ENCODE results near the gene NAT14. TPM values are rescaled to one million over a fixed set of nuclear protein-coding genes. Genes with fewer than 3 reads are reported as not detected.

NAT14 gene
- total and polyA plus RNA-seq, 2 of the 8 experiments (the other 6 are each of a cell fraction or from before 2014, with no cell fraction given) = 47.1 to 71.2 TPM

- H2BK12ac ChIP-seq (ENCODE audit: low read depth, low read length) = no peak overlapping the region
- POLR2A ChIA-PET (ENCODE audit: partially characterized antibody) = interaction anchor here (0.6 to 4.9 kb wide), 4 partner anchors 9 to 20 kb away, joined by 3 to 27 read pairs (median 3); no protein-coding TSS in a partner anchor
- H2AK5ac ChIP-seq (ENCODE audit: low read depth, low read length) = no peak overlapping the region; the same call in 1 of the 2 replicates
- H2BK20ac ChIP-seq (ENCODE audit: low read length) = peak overlapping the region; percentile 48; the same call in 1 of the 2 replicates
- H4K91ac ChIP-seq (replicated peaks; ENCODE audit: insufficient read length, low read length) = peak overlapping the region; percentile 91
- peak overlapping the region; percentile 60; the same call in 1 of the 2 replicates for H3K18ac ChIP-seq (ENCODE audit: extremely low read depth, low read length)
- no peak overlapping the region for H3K27ac ChIP-seq (ENCODE audit: low read depth, low read length)
- H3K23me2 ChIP-seq (ENCODE audit: low read depth, low read length) = peaks cover 10% of the 10 kb centered on the region
- no peak overlapping the region for H3K56ac ChIP-seq (replicated peaks; ENCODE audit: insufficient read length, low read depth, low read length)
- FAIRE-seq (no peak), DNase-seq (ENCODE audit: low read depth in 1 of 2, low spot score in 2 of 2) (peak in 1 of 2 experiments; percentile 69)
- WGBS, 2 experiments (ENCODE audit: extremely low coverage in 1 of 2, insufficient coverage in 1 of 2, insufficient read length in 1 of 2, insufficient replicate concordance in 2 of 2, low coverage in 1 of 2, low lambda C conversion rate in 2 of 2, missing lambda C conversion rate in 1 of 2) = 86% methylated on average over 45 of the region's 52 CpGs; no CpG with 5 or more reads in 1 of the 2 experiments
- no peak overlapping the region for H2BK120ac ChIP-seq (replicated peaks; ENCODE audit: low read depth, low read length)
- H3K4me2 ChIP-seq (ENCODE audit: insufficient read depth in 1 of 2, low read depth in 2 of 2, low read length in 2 of 2) = peak overlapping the region; percentile 1 to 42; a peak in 2 of 4 replicates
- no peak overlapping the region; the same call in 1 of the 2 replicates for H2BK5ac ChIP-seq (ENCODE audit: low read depth, low read length)
- H4K5ac ChIP-seq (ENCODE audit: insufficient read length, low read depth, low read length) = no peak overlapping the region
- H3K23ac ChIP-seq (ENCODE audit: insufficient read length) = no peak overlapping the region
- peaks cover 0 to 10% (median 0%) of the 10 kb centered on the region in 4 experiments; a peak in 2 of 8 replicates for H3K36me3 ChIP-seq (ENCODE audit: control insufficient read depth in 2 of 4, insufficient read depth in 4 of 4, low read length in 3 of 4)
- H3K9me3 ChIP-seq (ENCODE audit: insufficient read depth in 2 of 2, low read depth in 1 of 2, low read length in 1 of 2) = no peaks in the 10 kb centered on the region
- no peak overlapping the region for H3K14ac ChIP-seq (ENCODE audit: insufficient read length)
- H4K8ac ChIP-seq (ENCODE audit: extremely low read depth, insufficient read depth, low read length) = peak overlapping the region; percentile 57
- no peak overlapping the region for H2AFZ ChIP-seq (ENCODE audit: low read length)
- no peaks in the 10 kb centered on the region for H3K27me3 ChIP-seq (replicated peaks in 1 of 4; ENCODE audit: control insufficient read depth in 3 of 4, extremely low read depth in 1 of 4, insufficient read depth in 3 of 4, low read length in 3 of 4)
- H3K4me3 ChIP-seq (ENCODE audit: extremely low read depth in 1 of 4, insufficient read depth in 2 of 4, low read depth in 3 of 4, low read length in 4 of 4) = peak overlapping the region in 1 of 4 experiments; percentile 25; a peak in 1 of 8 replicates
- peaks cover 0 to 22% (median 15%) of the 10 kb centered on the region in 4 experiments; a peak in 6 of 7 replicates for H3K4me1 ChIP-seq (replicated peaks in 1 of 4; ENCODE audit: control insufficient read depth in 3 of 4, insufficient read depth in 4 of 4, low read length in 3 of 4)
- H4K20me1 ChIP-seq (replicated peaks in 1 of 2; ENCODE audit: control insufficient read depth in 1 of 2, insufficient read depth in 2 of 2, low read length in 2 of 2) = peaks cover 0 to 5% of the 10 kb centered on the region in 2 experiments
- peaks cover 13% of the 10 kb centered on the region for H3K79me1 ChIP-seq (ENCODE audit: low read depth, low read length)
- H3K79me2 ChIP-seq (ENCODE audit: control insufficient read depth in 1 of 2, insufficient read depth in 2 of 2, low read length in 2 of 2) = peaks cover 0 to 23% of the 10 kb centered on the region in 2 experiments; a peak in 2 of 4 replicates
- H2BK15ac ChIP-seq (ENCODE audit: low read length) = no peak overlapping the region
- no peak overlapping the region for H3K9ac ChIP-seq (replicated peaks in 1 of 4; ENCODE audit: extremely low read depth in 1 of 4, low read depth in 3 of 4, low read length in 3 of 4)
- CTCF ChIA-PET (ENCODE audit: partially characterized antibody) = interaction anchor here (0.9 to 2.8 kb wide), 2 partner anchors 14 to 23 kb away, joined by 3 to 20 read pairs; no protein-coding TSS in a partner anchor
- H3K4ac ChIP-seq (replicated peaks; ENCODE audit: insufficient read length, low read depth, low read length) = no peak overlapping the region
- TF ChIP-seq TAF7 (optimal IDR thresholded peaks at IDR 0.05; ENCODE audit: borderline replicate concordance, low read depth, low read length) (no peak), E2F6 (IDR thresholded peaks at IDR 0.05) (peak; percentile 51; the same call in 1 of the 2 replicates), PHF8 (conservative IDR thresholded peaks at IDR 0.05; ENCODE audit: low read depth, low read length) (no peak), SIRT6 (IDR thresholded peaks at IDR 0.05; ENCODE audit: low read length) (no peak), POU5F1 (IDR thresholded peaks at IDR 0.05; ENCODE audit: low read depth, low read length) (no peak), GABPA (IDR thresholded peaks at IDR 0.05; ENCODE audit: borderline replicate concordance, insufficient read depth, low read length) (0 out of 2 replicates have a peak, but pooled peaks have one; percentile 12), RFX5 (IDR thresholded peaks at IDR 0.05; ENCODE audit: borderline replicate concordance, low read depth, low read length) (no peak), EZH2 (IDR thresholded peaks at IDR 0.05; ENCODE audit: low read depth, low read length, severe bottlenecking) (no peak), CTBP2 (IDR thresholded peaks at IDR 0.05; ENCODE audit: borderline replicate concordance, insufficient read depth, insufficient read length, low read length) (no peak), MAX (IDR thresholded peaks at IDR 0.05) (peak; percentile 67)
Measured at GRCh38 chr19:55481148-55481793, 3.7 kb upstream of the NAT14 start.
